Colon (tissue), 2 donors: Measurements from ENCODE around the gene CAPZA1.
A peak's percentile ranks its signal among the peaks of the same experiment; 100 is the strongest.
"Not testable (repeated sequence)": the region's sequence is repeated elsewhere in the genome, so short reads cannot be mapped to it uniquely, and the experiment has no call there.

Source experiments
- FAIRE-seq: peaks from 2 replicates; lab custom pipeline; 2012; peaks lifted over from hg19 to GRCh38; lab: Jason Lieb, UNC
- donor health status: control.
- donor health status: control.

Gene CAPZA1

GRCh38 chr1:112619518-112620376 is at the start of gene CAPZA1:
Gene CAPZA1 (plus strand): TSS chr1:112619832. CDS start chr1:112619845, 13 bp downstream.
- no peak for FAIRE-seq

- FAIRE-seq, result no peak
Measured at GRCh38 chr1:112575154-112575804, 44.4 kb upstream of the CAPZA1 start.

GRCh38 chr1:112576240-112576639 is 43.4 kb upstream of the CAPZA1 start:
- no peak for FAIRE-seq

- no peak for FAIRE-seq
Measured at GRCh38 chr1:112579801-112580510, 39.7 kb upstream of the CAPZA1 start.

- FAIRE-seq, result peak; percentile 24
Measured at GRCh38 chr1:112581586-112582192, 37.9 kb upstream of the CAPZA1 start.

- FAIRE-seq, result no peak
Measured at GRCh38 chr1:112583366-112583765, 36.3 kb upstream of the CAPZA1 start.

- no peak for FAIRE-seq
Measured at GRCh38 chr1:112589766-112590165, 29.9 kb upstream of the CAPZA1 start.

GRCh38 chr1:112594208-112594876 is 25.3 kb upstream of the CAPZA1 start:
- FAIRE-seq, result no peak

- FAIRE-seq, result no peak
Measured at GRCh38 chr1:112599477-112599876, 20.2 kb upstream of the CAPZA1 start.

GRCh38 chr1:112603012-112603411 is 16.6 kb upstream of the CAPZA1 start:
- FAIRE-seq, result no peak

GRCh38 chr1:112603541-112603940 is 16.1 kb upstream of the CAPZA1 start:
- no peak for FAIRE-seq

GRCh38 chr1:112605633-112606327 is 13.9 kb upstream of the CAPZA1 start:
- no peak for FAIRE-seq

GRCh38 chr1:112614460-112615065 is 5.1 kb upstream of the CAPZA1 start:
- no peak for FAIRE-seq

- FAIRE-seq, result no peak
Measured at GRCh38 chr1:112618114-112618720, 1.4 kb upstream of the CAPZA1 start.

GRCh38 chr1:112618721-112619517 is 713 bp upstream of the CAPZA1 start, which contains the start of gene ST7L:
Gene ST7L (minus strand): TSS chr1:112619141. CDS start chr1:112619113, 28 bp downstream.
- no peak for FAIRE-seq

- no peak for FAIRE-seq
Measured at GRCh38 chr1:112620377-112620695, 704 bp downstream of the CAPZA1 start.

- FAIRE-seq, result not testable (repeated sequence)
Measured at GRCh38 chr1:112624493-112624892, 4.9 kb downstream of the CAPZA1 start.

- FAIRE-seq, result no peak
Measured at GRCh38 chr1:112625696-112626095, 6.1 kb downstream of the CAPZA1 start.

GRCh38 chr1:112626193-112626592 is 6.6 kb downstream of the CAPZA1 start:
- FAIRE-seq, result no peak

- FAIRE-seq, result no peak
Measured at GRCh38 chr1:112626887-112627286, 7.3 kb downstream of the CAPZA1 start.
